Measurements from ENCODE around the gene COL16A1.

GRCh38 chr1:31747304-31747703 lies 43.5 kb upstream of the COL16A1 start:
- TF ChIP-seq CTCF (IDR thresholded peaks at IDR 0.05), result no peak
- TF ChIP-seq EP300 (IDR thresholded peaks at IDR 0.05), result no peak
- no peak for TF ChIP-seq POLR2AphosphoS5 (IDR thresholded peaks at IDR 0.05)
- TF ChIP-seq POLR2A (IDR thresholded peaks at IDR 0.05), result no peak

Measured in sigmoid colon (tissue), 4 donors.